ENCODE data around the gene SSX2IP. TPM values are rescaled to one million over a fixed set of nuclear protein-coding genes. Genes with fewer than 3 reads are reported as not detected.

SSX2IP gene
- total RNA-seq, 1 experiment from 2014 or later = 28.0 TPM

DNA sequence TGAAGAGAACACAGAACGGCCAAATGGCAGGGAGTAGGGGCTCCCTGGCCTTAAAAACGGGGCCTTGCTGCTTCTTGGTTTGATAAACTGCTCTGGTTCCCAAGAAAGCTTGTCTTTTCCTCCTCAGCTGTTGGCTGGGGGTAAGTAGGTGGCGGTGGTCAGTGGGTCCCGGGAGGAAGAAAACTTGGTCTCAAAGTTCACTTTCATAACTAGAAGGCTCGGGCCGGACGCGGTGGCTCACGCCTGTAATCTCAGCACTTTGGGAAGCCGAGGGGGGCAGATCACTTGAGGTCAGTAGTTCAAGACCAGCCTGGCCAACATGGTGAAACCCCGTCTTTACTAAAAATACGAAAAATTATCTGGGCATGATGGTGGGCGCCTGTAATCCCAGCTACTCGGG lies 68.7 kb downstream of the SSX2IP start:
- no TSS peak for BruUV-seq (replicated peaks)
- DNase-seq = no peak
- Histone ChIP-seq H3K4me3 (ENCODE audit: low read length) (no peak overlapping the region), H3K9me3 (ENCODE audit: low read length) (no peaks in the 10 kb centered on the region), H4K20me1 (ENCODE audit: low read length) (no peaks in the 10 kb centered on the region), H3F3A (ENCODE audit: low read length, unreplicated experiment) (peaks cover 4% of the 10 kb centered on the region), H3K9ac (ENCODE audit: low read length) (no peak overlapping the region), H3K4me2 (ENCODE audit: low read length) (no peak overlapping the region), H3K27me3 (ENCODE audit: low read length) (no peaks in the 10 kb centered on the region), H3K36me3 (ENCODE audit: low read depth, low read length) (no peaks in the 10 kb centered on the region), H3K27ac (ENCODE audit: low read length) (no peak overlapping the region), H2AFZ (ENCODE audit: low read length) (peak overlapping the region; percentile 96; the same call in 1 of the 2 replicates), H3K4me1 (ENCODE audit: insufficient read depth, low read length) (peaks cover 24% of the 10 kb centered on the region), H3K9me2 (replicated peaks; ENCODE audit: low read length) (no peaks in the 10 kb centered on the region), H3K79me2 (ENCODE audit: low read length) (no peaks in the 10 kb centered on the region)
- ChIA-PET CTCF (no interaction called here), POLR2A (ENCODE audit: unreplicated experiment) (no interaction called here)
- intact Hi-C loops (cut with micrococcal nuclease) = loop anchor here (1.0 to 5.0 kb wide), 4 partner anchors 66 to 479 kb away; partner anchors contain the start of gene PRKACB
- no peak for ATAC-seq
- TF ChIP-seq EZH2 (IDR thresholded peaks at IDR 0.05; ENCODE audit: low read length, unreplicated experiment) (no peak), EZH2phosphoT487 (IDR thresholded peaks at IDR 0.05; ENCODE audit: borderline replicate concordance, low read length) (no peak)
- TF ChIP-seq, protein P1, sequence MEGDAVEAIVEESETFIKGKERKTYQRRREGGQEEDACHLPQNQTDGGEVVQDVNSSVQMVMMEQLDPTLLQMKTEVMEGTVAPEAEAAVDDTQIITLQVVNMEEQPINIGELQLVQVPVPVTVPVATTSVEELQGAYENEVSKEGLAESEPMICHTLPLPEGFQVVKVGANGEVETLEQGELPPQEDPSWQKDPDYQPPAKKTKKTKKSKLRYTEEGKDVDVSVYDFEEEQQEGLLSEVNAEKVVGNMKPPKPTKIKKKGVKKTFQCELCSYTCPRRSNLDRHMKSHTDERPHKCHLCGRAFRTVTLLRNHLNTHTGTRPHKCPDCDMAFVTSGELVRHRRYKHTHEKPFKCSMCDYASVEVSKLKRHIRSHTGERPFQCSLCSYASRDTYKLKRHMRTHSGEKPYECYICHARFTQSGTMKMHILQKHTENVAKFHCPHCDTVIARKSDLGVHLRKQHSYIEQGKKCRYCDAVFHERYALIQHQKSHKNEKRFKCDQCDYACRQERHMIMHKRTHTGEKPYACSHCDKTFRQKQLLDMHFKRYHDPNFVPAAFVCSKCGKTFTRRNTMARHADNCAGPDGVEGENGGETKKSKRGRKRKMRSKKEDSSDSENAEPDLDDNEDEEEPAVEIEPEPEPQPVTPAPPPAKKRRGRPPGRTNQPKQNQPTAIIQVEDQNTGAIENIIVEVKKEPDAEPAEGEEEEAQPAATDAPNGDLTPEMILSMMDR (conservative IDR thresholded peaks at IDR 0.05; ENCODE audit: low read depth, low read length) = no peak

DNA sequence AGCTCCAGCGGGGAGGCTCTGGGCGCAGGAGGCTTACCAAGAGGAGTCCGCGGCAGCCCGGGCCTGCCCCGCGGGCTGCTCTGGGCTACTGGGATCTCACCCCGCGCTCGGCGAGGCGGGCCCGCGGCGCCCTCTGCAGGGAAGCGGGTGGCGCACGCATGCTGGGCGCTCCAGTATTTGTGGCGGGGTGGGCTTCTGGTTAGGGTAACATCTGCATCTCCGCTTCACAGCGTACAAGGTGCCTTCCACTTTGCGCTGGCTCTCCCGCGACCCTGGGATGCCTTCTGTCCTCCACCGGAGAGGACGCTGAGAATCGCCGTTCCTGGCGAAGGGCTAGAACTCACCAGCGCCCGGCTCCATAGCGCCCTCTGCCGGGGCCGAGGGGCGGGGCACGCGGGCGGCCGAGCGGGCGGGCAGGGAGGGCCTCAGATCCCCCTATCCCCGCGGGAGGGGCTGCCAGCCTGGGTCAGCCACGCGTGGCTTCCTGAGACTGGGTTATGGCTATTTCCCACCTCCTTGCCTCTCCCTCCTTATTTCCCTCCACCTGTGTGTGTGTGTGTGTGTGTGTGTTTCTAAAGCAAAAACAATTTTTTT lies 69.4 kb downstream of the SSX2IP start:
- Histone ChIP-seq H3K27ac (ENCODE audit: low read length) (peak overlapping the region; percentile 84), H3K9ac (ENCODE audit: low read length) (peak overlapping the region; percentile 84), H2AFZ (ENCODE audit: low read length) (peak overlapping the region; percentile 96), H3K27me3 (ENCODE audit: low read length) (no peaks in the 10 kb centered on the region), H3K79me2 (ENCODE audit: low read length) (no peaks in the 10 kb centered on the region), H3K4me3 (ENCODE audit: low read length) (peak overlapping the region; percentile 81), H3K4me1 (ENCODE audit: insufficient read depth, low read length) (peaks cover 24% of the 10 kb centered on the region), H3K9me2 (replicated peaks; ENCODE audit: low read length) (no peaks in the 10 kb centered on the region), H3K4me2 (ENCODE audit: low read length) (peak overlapping the region; percentile 84), H4K20me1 (ENCODE audit: low read length) (no peaks in the 10 kb centered on the region), H3F3A (ENCODE audit: low read length, unreplicated experiment) (peaks cover 4% of the 10 kb centered on the region), H3K9me3 (ENCODE audit: low read length) (no peaks in the 10 kb centered on the region), H3K36me3 (ENCODE audit: low read depth, low read length) (no peaks in the 10 kb centered on the region)
- TF ChIP-seq EZH2 (IDR thresholded peaks at IDR 0.05; ENCODE audit: low read length, unreplicated experiment) (no peak), EZH2phosphoT487 (IDR thresholded peaks at IDR 0.05; ENCODE audit: borderline replicate concordance, low read length) (no peak)
- TF ChIP-seq, protein P1 (conservative IDR thresholded peaks at IDR 0.05; ENCODE audit: low read depth, low read length) = peak; percentile 98
- peak; percentile 83 for ATAC-seq
- BruUV-seq (replicated peaks) = no TSS peak
- ChIA-PET POLR2A (ENCODE audit: unreplicated experiment) (no interaction called here), CTCF (no interaction called here)
- peak; percentile 84 for DNase-seq
- intact Hi-C loops (cut with micrococcal nuclease) = loop anchor here (1.0 to 5.0 kb wide), 6 partner anchors 48 to 479 kb away; partner anchors contain the start of gene PRKACB
